GM23248 (cell line): ENCODE measurements around the gene STK24. TPM values are rescaled to one million over a fixed set of nuclear protein-coding genes. Genes with fewer than 3 reads are reported as not detected.

ENCODE experiments used
- DNase-seq: peaks from one replicate; pipeline ENCODE4 v3.0.0-alpha.2; 2015
- H2AFZ ChIP-seq: fragments of 200-600 bp; sonication (generic); 2 replicates; pipeline ENCODE4 v1.6.1; 2016; ENCODE audit warnings: antibody characterized with exemption
- H3F3A ChIP-seq: fragments of 200-600 bp; sonication (generic); 2 replicates; pipeline ENCODE4 v1.6.1; 2016; ENCODE audit warnings: mild to moderate bottlenecking, antibody characterized with exemption, mixed run types; ENCODE audit not compliant: insufficient read depth
- H3K27ac ChIP-seq: fragments of 200-600 bp; sonication (generic); 2 replicates; pipeline ENCODE4 v1.5.1; 2016; ENCODE audit warnings: mild to moderate bottlenecking
- H3K27me3 ChIP-seq: fragments of 200-600 bp; sonication (generic); replicated peaks from 2 replicates; pipeline ENCODE4 v1.6.1; 2016; ENCODE audit warnings: mild to moderate bottlenecking; ENCODE audit not compliant: insufficient read depth
- H3K36me3 ChIP-seq: fragments of 200-600 bp; sonication (generic); 2 replicates; pipeline ENCODE4 v1.6.1; 2016; ENCODE audit warnings: low read depth, mild to moderate bottlenecking
- H3K4me1 ChIP-seq: fragments of 200-600 bp; sonication (generic); 2 replicates; pipeline ENCODE4 v1.6.1; 2016; ENCODE audit warnings: mild to moderate bottlenecking; ENCODE audit not compliant: insufficient read depth
- H3K4me2 ChIP-seq: fragments of 200-600 bp; sonication (generic); one replicate; pipeline ENCODE4 v1.6.1; 2016; ENCODE audit warnings: mild to moderate bottlenecking; ENCODE audit not compliant: unreplicated experiment
- H3K4me3 ChIP-seq: fragments of 200-600 bp; sonication (generic); 2 replicates; pipeline ENCODE4 v1.5.1; 2016; ENCODE audit warnings: mild to moderate bottlenecking
- H3K79me2 ChIP-seq: fragments of 200-600 bp; sonication (generic); 2 replicates; pipeline ENCODE4 v1.6.1; 2016; ENCODE audit warnings: mild to moderate bottlenecking; ENCODE audit not compliant: insufficient read depth
- H3K9ac ChIP-seq: fragments of 200-600 bp; sonication (generic); 2 replicates; pipeline ENCODE4 v1.6.1; 2016; ENCODE audit warnings: mild to moderate bottlenecking
- H3K9me2 ChIP-seq: fragments of 200-600 bp; sonication (generic); 2 replicates; pipeline ENCODE4 v1.6.1; 2016; ENCODE audit warnings: mixed run types, mild to moderate bottlenecking, moderate library complexity; ENCODE audit not compliant: insufficient read depth
- H3K9me3 ChIP-seq: fragments of 200-600 bp; sonication (generic); one replicate; pipeline ENCODE4 v1.6.1; 2017; ENCODE audit warnings: low read depth
- H4K20me1 ChIP-seq: fragments of 200-600 bp; sonication (generic); 2 replicates; pipeline ENCODE4 v1.6.0; 2016; ENCODE audit not compliant: insufficient read depth
- EZH2 ChIP-seq: fragments of 200-600 bp; sonication (generic); IDR thresholded peaks from 2 replicates; pipeline ENCODE4 v1.6.1; 2018; ENCODE audit warnings: antibody characterized with exemption, mild to moderate bottlenecking; ENCODE audit not compliant: insufficient read depth, poor library complexity, severe bottlenecking
- EZH2phosphoT487 ChIP-seq: fragments of 200-600 bp; sonication (generic); IDR thresholded peaks from 2 replicates; pipeline ENCODE4 v1.6.1; 2018; ENCODE audit warnings: antibody characterized with exemption, moderate library complexity, mild to moderate bottlenecking, low read depth; ENCODE audit not compliant: insufficient read depth
- WGBS, 2 experiments: methylation state at CpG; one replicate each; pipeline ENCODE4 v1.1.6; 2015 to 2017; ENCODE audit warnings: low lambda C conversion rate in 2 of 2, low coverage in 1 of 2; ENCODE audit errors: missing lambda C conversion rate in 2 of 2; 5-methylcytosine and 5-hydroxymethylcytosine counted together
- in situ Hi-C: fragments of 300-500 bp; cut with MboI; formaldehyde crosslinking; loops from 2 replicates; pipeline ENCODE4 v1.15.0; 2020
- polyA plus RNA-seq: library from polyadenylated mRNA; unstranded; fragments of >200 nt; fragmentation: Nextera tagmentation; extraction: Ambion mirVana; gene quantifications from 2 replicates; pipeline ENCODE4 v1.2.1, GENCODE V29; 2016
- total RNA-seq: library from RNA; depleted of rRNA; stranded (reverse); fragments of >200 nt; shearing (Covaris generic); gene quantifications from 2 replicates; pipeline ENCODE4 v1.2.3, GENCODE V29; 2014

The STK24 gene
- total and polyA plus RNA-seq, 2 experiments from 2014 or later: 11.1 to 72.4 TPM

DNA sequence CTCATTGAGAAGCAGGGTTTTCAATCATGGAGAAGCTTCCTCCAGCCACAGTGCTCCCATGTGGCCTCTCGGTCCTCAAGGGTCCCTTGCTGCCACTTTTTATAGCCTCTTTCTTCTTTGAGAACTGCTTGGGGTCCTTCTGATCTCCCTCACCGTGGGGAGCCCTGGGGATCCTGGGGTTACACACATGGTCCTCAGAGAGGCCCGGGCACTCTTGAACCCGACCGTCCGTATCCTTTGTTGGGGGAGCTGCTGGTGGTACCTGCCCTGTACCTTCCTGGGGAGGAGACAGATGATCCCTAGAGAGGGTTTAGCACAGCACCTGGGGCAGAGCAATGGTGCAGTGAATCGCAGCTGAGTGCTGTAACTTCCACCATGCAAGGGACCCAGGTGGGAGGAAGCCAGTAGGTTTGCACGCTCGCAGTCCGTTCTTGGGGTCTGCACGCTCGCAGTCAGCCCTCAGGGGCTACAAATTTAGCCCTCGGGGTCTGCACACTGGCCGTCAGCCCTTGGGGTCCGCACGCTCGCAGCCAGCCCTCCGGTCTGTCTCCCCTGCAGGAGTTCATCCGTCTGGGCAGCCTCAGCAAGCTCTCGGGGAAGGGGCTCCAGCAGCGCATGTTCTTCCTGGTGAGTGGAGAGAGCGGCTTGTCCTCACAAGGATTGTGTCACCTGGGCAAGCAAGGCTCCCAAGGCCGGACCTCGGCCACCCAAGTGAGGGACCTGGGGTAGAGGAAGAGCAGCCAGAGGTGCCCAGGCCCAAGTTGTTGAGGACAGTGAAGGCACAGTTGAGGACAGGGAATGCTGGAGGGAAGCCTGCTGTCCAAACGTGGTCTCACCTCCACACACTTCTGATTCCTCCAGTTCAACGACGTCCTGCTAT, 138.4 kb downstream of the STK24 start:
- H3K4me3 ChIP-seq: no peak overlapping the region
- 0 out of 2 replicates have a peak, but pooled peaks cover 5% of the 10 kb centered on the region for H3F3A ChIP-seq
- DNase-seq: no peak
- in situ Hi-C loops: no loop called here
- no peak overlapping the region for H3K4me2 ChIP-seq
- no peaks in the 10 kb centered on the region for H3K27me3 ChIP-seq
- no peaks in the 10 kb centered on the region; the same call in 1 of the 2 replicates for H3K36me3 ChIP-seq
- H3K27ac ChIP-seq: no peak overlapping the region
- no peak for TF ChIP-seq EZH2
- TF ChIP-seq EZH2phosphoT487: no peak
- H3K9me3 ChIP-seq: no peaks in the 10 kb centered on the region
- H3K79me2 ChIP-seq: no peaks in the 10 kb centered on the region
- peaks cover 6% of the 10 kb centered on the region; the same call in 1 of the 2 replicates for H3K4me1 ChIP-seq
- no peak overlapping the region for H3K9ac ChIP-seq
- no peaks in the 10 kb centered on the region for H4K20me1 ChIP-seq
- H3K9me2 ChIP-seq: no peaks in the 10 kb centered on the region
- H2AFZ ChIP-seq: no peak overlapping the region
- 95 to 96% methylated on average over 27 of the region's 27 CpGs for WGBS, 2 experiments

DNA sequence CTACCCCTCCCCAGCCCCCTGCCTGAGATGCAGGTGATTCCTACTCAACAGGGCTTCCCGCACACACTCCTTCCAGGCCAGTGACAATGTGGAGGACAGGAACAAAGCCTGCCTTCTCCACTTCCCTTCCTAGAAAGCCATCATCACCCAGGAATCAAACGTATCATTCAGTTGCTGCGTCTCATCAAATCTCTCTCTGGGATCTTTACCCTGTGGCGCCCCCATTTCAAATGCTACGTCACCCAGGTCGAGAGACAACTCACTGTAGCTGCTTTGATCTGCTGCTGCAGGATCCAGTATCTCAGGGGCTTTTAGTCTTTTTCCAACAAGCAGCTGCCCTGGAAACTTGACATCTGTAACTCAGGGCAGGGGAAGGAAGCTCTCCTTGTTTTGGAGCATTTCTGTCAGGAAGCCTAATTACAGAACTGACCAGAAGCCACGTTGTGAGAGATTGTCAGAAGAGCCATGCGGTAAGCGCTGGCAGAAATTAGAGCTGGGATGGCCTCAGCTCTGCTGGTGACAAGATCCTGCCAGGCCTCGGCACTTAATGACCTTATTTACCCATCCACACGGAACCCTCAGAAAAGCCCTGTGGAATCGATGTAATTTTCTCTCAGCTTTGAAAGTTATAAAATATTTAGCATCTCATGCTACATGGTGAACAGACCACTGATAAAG, 140.5 kb downstream of the STK24 start:
- H3K9me3 ChIP-seq: no peaks in the 10 kb centered on the region
- no peak overlapping the region for H2AFZ ChIP-seq
- H4K20me1 ChIP-seq: no peaks in the 10 kb centered on the region
- no peak overlapping the region for H3K4me3 ChIP-seq
- H3K36me3 ChIP-seq: no peaks in the 10 kb centered on the region; the same call in 1 of the 2 replicates
- H3K27me3 ChIP-seq: no peaks in the 10 kb centered on the region
- no peak for DNase-seq
- in situ Hi-C loops: no loop called here
- H3K4me2 ChIP-seq: no peak overlapping the region
- no peaks in the 10 kb centered on the region for H3K79me2 ChIP-seq
- H3K4me1 ChIP-seq: no peaks in the 10 kb centered on the region
- TF ChIP-seq EZH2phosphoT487: no peak
- TF ChIP-seq EZH2: no peak
- no peaks in the 10 kb centered on the region for H3K9me2 ChIP-seq
- 74 to 77% methylated on average over 12 of the region's 12 CpGs for WGBS, 2 experiments
- no peaks in the 10 kb centered on the region for H3F3A ChIP-seq
- H3K9ac ChIP-seq: no peak overlapping the region
- no peak overlapping the region for H3K27ac ChIP-seq

DNA sequence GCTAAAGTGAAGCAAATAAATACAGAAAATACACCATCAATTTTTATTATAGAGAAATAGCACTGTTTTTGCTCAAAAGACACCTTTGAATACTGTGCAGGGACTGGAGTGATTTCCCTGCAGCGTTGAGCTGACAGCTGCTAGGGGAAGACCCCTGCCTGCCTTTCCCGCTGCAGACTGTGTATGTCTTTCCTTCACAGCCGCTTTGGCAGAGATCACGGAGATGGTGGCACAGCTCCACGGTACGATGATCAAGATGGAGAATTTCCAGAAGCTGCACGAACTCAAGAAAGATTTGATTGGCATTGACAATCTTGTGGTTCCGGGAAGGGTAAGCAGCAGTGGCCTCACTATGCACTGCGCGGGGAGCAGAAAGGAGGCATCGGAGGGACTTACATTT, 141.5 kb downstream of the STK24 start:
- no peak overlapping the region for H2AFZ ChIP-seq
- H3K4me2 ChIP-seq: no peak overlapping the region
- H3K4me1 ChIP-seq: no peaks in the 10 kb centered on the region
- H3K9me2 ChIP-seq: no peaks in the 10 kb centered on the region
- H3K79me2 ChIP-seq: no peaks in the 10 kb centered on the region
- no peaks in the 10 kb centered on the region for H4K20me1 ChIP-seq
- 56 to 60% methylated on average over 11 of the region's 11 CpGs for WGBS, 2 experiments
- no peak overlapping the region for H3K27ac ChIP-seq
- DNase-seq: no peak
- H3K9me3 ChIP-seq: no peaks in the 10 kb centered on the region
- H3K4me3 ChIP-seq: no peak overlapping the region
- no peaks in the 10 kb centered on the region; the same call in 1 of the 2 replicates for H3K36me3 ChIP-seq
- H3K9ac ChIP-seq: no peak overlapping the region
- TF ChIP-seq EZH2phosphoT487 (no peak), EZH2 (no peak)
- no peaks in the 10 kb centered on the region for H3F3A ChIP-seq
- no peaks in the 10 kb centered on the region for H3K27me3 ChIP-seq
- in situ Hi-C loops: no loop called here

DNA sequence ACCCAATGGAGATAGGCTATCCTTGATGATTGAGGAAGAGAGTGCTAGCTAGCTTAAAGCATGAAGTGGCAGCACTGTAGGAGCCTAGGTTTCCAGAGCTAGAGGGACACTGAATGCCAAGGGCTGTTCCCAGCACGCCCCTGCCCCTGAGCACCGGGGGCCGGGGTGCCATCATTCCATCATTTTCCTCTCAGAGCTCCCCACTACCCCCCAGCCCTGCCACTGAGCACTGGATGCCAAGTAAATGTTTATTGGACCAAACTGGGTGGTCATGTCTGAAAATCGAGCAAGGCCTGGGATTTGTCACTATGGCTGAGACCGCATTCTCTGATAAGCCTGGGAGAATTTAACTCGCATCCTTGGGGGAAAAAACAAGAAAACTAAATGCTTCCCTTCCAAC, 142.8 kb downstream of the STK24 start:
- Histone ChIP-seq H3K79me2 (no peaks in the 10 kb centered on the region), H3K9ac (no peak overlapping the region), H3K27ac (no peak overlapping the region), H3K9me2 (no peaks in the 10 kb centered on the region), H3K4me2 (no peak overlapping the region), H4K20me1 (no peaks in the 10 kb centered on the region), H3K9me3 (no peaks in the 10 kb centered on the region), H3K4me3 (no peak overlapping the region), H3K27me3 (no peaks in the 10 kb centered on the region), H3K4me1 (no peaks in the 10 kb centered on the region), H3K36me3 (no peaks in the 10 kb centered on the region; the same call in 1 of the 2 replicates), H3F3A (no peaks in the 10 kb centered on the region), H2AFZ (no peak overlapping the region)
- in situ Hi-C loops: no loop called here
- 99% methylated on average over 6 of the region's 6 CpGs for WGBS, 2 experiments
- no peak for DNase-seq
- TF ChIP-seq EZH2phosphoT487 (no peak), EZH2 (no peak)
